Smooth muscle cell (in vitro differentiated cells): ENCODE results near the gene VIT. TPM values are rescaled to one million over a fixed set of nuclear protein-coding genes. Genes with fewer than 3 reads are reported as not detected.

Experiments used
- DNase-seq: peaks from one replicate; lab custom pipeline; 2025; ENCODE audit not compliant: unreplicated experiment; lab: John Stamatoyannopoulos, UW
- H2AFZ ChIP-seq: fragments of 200-600 bp; sonication (generic); 2 replicates; pipeline ENCODE4 v1.6.0; 2016; ENCODE audit warnings: antibody characterized with exemption, low read depth, mild to moderate bottlenecking
- H3F3A ChIP-seq: fragments of 200-600 bp; sonication (generic); 2 replicates; pipeline ENCODE4 v1.6.0; 2017; ENCODE audit warnings: antibody characterized with exemption, low read depth
- H3K27ac ChIP-seq: fragments of 200-600 bp; sonication (generic); 2 replicates; pipeline ENCODE4 v1.5.1; 2016; ENCODE audit warnings: low read depth, mild to moderate bottlenecking
- H3K27me3 ChIP-seq: fragments of 200-600 bp; sonication (generic); 2 replicates; pipeline ENCODE4 v1.6.1; 2016; ENCODE audit warnings: low read depth, mild to moderate bottlenecking
- H3K36me3 ChIP-seq: fragments of 200-600 bp; sonication (generic); 2 replicates; pipeline ENCODE4 v1.5.1; 2016; ENCODE audit warnings: low read depth
- H3K4me1 ChIP-seq: fragments of 200-600 bp; sonication (generic); 2 replicates; pipeline ENCODE4 v1.5.1; 2016; ENCODE audit warnings: low read depth
- H3K4me2 ChIP-seq: fragments of 200-600 bp; sonication (generic); 2 replicates; pipeline ENCODE4 v1.6.0; 2016; ENCODE audit warnings: mild to moderate bottlenecking
- H3K4me3 ChIP-seq: fragments of 200-600 bp; sonication (generic); 2 replicates; pipeline ENCODE4 v1.5.1; 2016; ENCODE audit warnings: mild to moderate bottlenecking
- H3K79me2 ChIP-seq: fragments of 200-600 bp; sonication (generic); 2 replicates; pipeline ENCODE4 v1.6.0; 2016; ENCODE audit warnings: low read depth, mild to moderate bottlenecking
- H3K9ac ChIP-seq: fragments of 200-600 bp; sonication (generic); 2 replicates; pipeline ENCODE4 v1.6.0; 2016; ENCODE audit warnings: low read depth
- H3K9me3 ChIP-seq: fragments of 200-600 bp; sonication (generic); replicated peaks from 2 replicates; pipeline ENCODE4 v1.5.1; 2016; ENCODE audit warnings: low read depth
- H4K20me1 ChIP-seq: fragments of 200-600 bp; sonication (generic); 2 replicates; pipeline ENCODE4 v1.6.0; 2016; ENCODE audit warnings: low read depth
- CTCF ChIP-seq: fragments of 200-600 bp; sonication (generic); IDR thresholded peaks from 2 replicates; pipeline ENCODE4 v1.5.1; 2017; ENCODE audit warnings: borderline replicate concordance, mild to moderate bottlenecking, antibody characterized with exemption; ENCODE audit not compliant: insufficient read depth, poor library complexity, severe bottlenecking
- WGBS: methylation state at CpG from one replicate; pipeline ENCODE4 v1.1.7; 2016; ENCODE audit warnings: low lambda C conversion rate; 5-methylcytosine and 5-hydroxymethylcytosine counted together
- polyA plus RNA-seq: library from polyadenylated mRNA; unstranded; fragments of >200 nt; fragmentation: Nextera tagmentation; extraction: Ambion mirVana; gene quantifications from 2 replicates; pipeline ENCODE4 v1.2.1, GENCODE V29; 2016
- total RNA-seq: library from RNA; depleted of rRNA; stranded (reverse); fragments of >200 nt; gene quantifications from 2 replicates; pipeline ENCODE4 v1.2.3, GENCODE V29; 2014

The VIT gene
- total and polyA plus RNA-seq, 2 experiments from 2014 or later = 0.13 TPM; not detected in 1

GRCh38 chr2:36797324-36798070 lies 101.0 kb downstream of the VIT start:
- WGBS = 41% methylated on average over 6 of the region's 6 CpGs
- H3F3A ChIP-seq = no peaks in the 10 kb centered on the region
- H3K9ac ChIP-seq = no peak overlapping the region
- no peaks in the 10 kb centered on the region for H3K9me3 ChIP-seq
- no peaks in the 10 kb centered on the region for H3K36me3 ChIP-seq
- H3K79me2 ChIP-seq = no peaks in the 10 kb centered on the region
- H2AFZ ChIP-seq = no peak overlapping the region
- H3K27me3 ChIP-seq = no peaks in the 10 kb centered on the region
- no peaks in the 10 kb centered on the region for H3K4me1 ChIP-seq
- H3K4me2 ChIP-seq = no peak overlapping the region
- DNase-seq = no peak
- TF ChIP-seq CTCF = no peak
- H4K20me1 ChIP-seq = no peaks in the 10 kb centered on the region
- no peak overlapping the region for H3K27ac ChIP-seq
- H3K4me3 ChIP-seq = no peak overlapping the region

GRCh38 chr2:36798724-36799123 lies 102.2 kb downstream of the VIT start:
- H3F3A ChIP-seq = no peaks in the 10 kb centered on the region
- no peaks in the 10 kb centered on the region for H3K4me1 ChIP-seq
- TF ChIP-seq CTCF = no peak
- H3K4me2 ChIP-seq = no peak overlapping the region
- H4K20me1 ChIP-seq = no peaks in the 10 kb centered on the region
- no peaks in the 10 kb centered on the region for H3K36me3 ChIP-seq
- no peak overlapping the region for H3K9ac ChIP-seq
- H3K79me2 ChIP-seq = no peaks in the 10 kb centered on the region
- no peak overlapping the region for H3K27ac ChIP-seq
- no peaks in the 10 kb centered on the region for H3K9me3 ChIP-seq
- no peak overlapping the region for H3K4me3 ChIP-seq
- no peaks in the 10 kb centered on the region for H3K27me3 ChIP-seq
- H2AFZ ChIP-seq = no peak overlapping the region
- WGBS = 94% methylated on average over 3 of the region's 3 CpGs
- no peak for DNase-seq

GRCh38 chr2:36800381-36800780 lies 103.9 kb downstream of the VIT start:
- Histone ChIP-seq H2AFZ (no peak overlapping the region), H3K9me3 (no peaks in the 10 kb centered on the region), H3F3A (no peaks in the 10 kb centered on the region), H3K4me3 (no peak overlapping the region), H3K4me1 (no peaks in the 10 kb centered on the region), H3K36me3 (no peaks in the 10 kb centered on the region), H3K27me3 (no peaks in the 10 kb centered on the region), H3K79me2 (no peaks in the 10 kb centered on the region), H4K20me1 (no peaks in the 10 kb centered on the region), H3K9ac (no peak overlapping the region), H3K4me2 (no peak overlapping the region), H3K27ac (no peak overlapping the region)
- no peak for TF ChIP-seq CTCF
- no peak for DNase-seq
- WGBS = 92% methylated on average over 11 of the region's 11 CpGs

GRCh38 chr2:36801088-36801487 lies 104.6 kb downstream of the VIT start:
- no peak overlapping the region for H2AFZ ChIP-seq
- no peak for TF ChIP-seq CTCF
- DNase-seq = no peak

More at GRCh38 chr2:36801088-36801487, 104.6 kb downstream of the VIT start:
- 89% methylated on average over 6 of the region's 6 CpGs for WGBS
- Histone ChIP-seq H3K36me3 (no peaks in the 10 kb centered on the region), H3K79me2 (no peaks in the 10 kb centered on the region), H3F3A (no peaks in the 10 kb centered on the region), H3K4me3 (no peak overlapping the region), H3K4me2 (no peak overlapping the region), H4K20me1 (no peaks in the 10 kb centered on the region), H3K9ac (no peak overlapping the region), H3K27me3 (no peaks in the 10 kb centered on the region), H3K9me3 (no peaks in the 10 kb centered on the region), H3K4me1 (no peaks in the 10 kb centered on the region), H3K27ac (no peak overlapping the region)
